ENCODE measurements around the gene GUSB. TPM values are rescaled to one million over a fixed set of nuclear protein-coding genes. Genes with fewer than 3 reads are reported as not detected.
A peak's percentile ranks its signal among the peaks of the same experiment; 100 is the strongest.

The GUSB gene
- total and polyA plus RNA-seq, 4 donors, result 45.2 to 94.7 (median 53.0) TPM

- peak overlapping the region; percentile 88 to 97 for H3K27ac ChIP-seq (ENCODE audit: low read depth in 1 of 2, low read length in 2 of 2)
- 43% methylated on average over 9 of the region's 9 CpGs for WGBS
These were observed 30.0 kb downstream of the GUSB start for GRCh38 chr7:65951837-65952578.

More at GRCh38 chr7:65951837-65952578, 30.0 kb downstream of the GUSB start:
- Histone ChIP-seq H3K9ac (ENCODE audit: low read depth in 1 of 2, low read length in 2 of 2) (peak overlapping the region in 1 of 2 donors; percentile 6), H3K27me3 (ENCODE audit: control insufficient read depth in 4 of 4, insufficient read depth in 4 of 4, low read length in 3 of 4) (no peaks in the 10 kb centered on the region), H3K4me3 (ENCODE audit: low read depth in 1 of 3, low read length in 3 of 3) (no peak overlapping the region), H3K36me3 (ENCODE audit: control insufficient read depth in 4 of 4, insufficient read depth in 3 of 4, low read depth in 1 of 4, low read length in 3 of 4) (no peaks in the 10 kb centered on the region), H3K9me3 (ENCODE audit: control insufficient read depth in 4 of 4, low read length in 3 of 4) (no peaks in the 10 kb centered on the region), H3K4me1 (ENCODE audit: control insufficient read depth in 4 of 4, insufficient read depth in 4 of 4, low read length in 3 of 4) (peaks cover 11 to 48% (median 41%) of the 10 kb centered on the region in 4 donors)
- TF ChIP-seq YY1 (IDR thresholded peaks at IDR 0.05), result peak; percentile 45
- TF ChIP-seq SP1 (IDR thresholded peaks at IDR 0.05), result peak; percentile 49
- TF ChIP-seq FOXA1 (IDR thresholded peaks at IDR 0.05), result peak; percentile 54
- TF ChIP-seq ATF3 (IDR thresholded peaks at IDR 0.05), result peak; percentile 53
- TF ChIP-seq MAX (IDR thresholded peaks at IDR 0.05), result peak; percentile 42
- TF ChIP-seq NR2F2 (IDR thresholded peaks at IDR 0.05), result no peak
- TF ChIP-seq EGR1 (IDR thresholded peaks at IDR 0.05; ENCODE audit: low read depth in 2 of 2), result no peak
- peak; percentile 39 to 62 for TF ChIP-seq RXRA (IDR thresholded peaks at IDR 0.05)
- TF ChIP-seq HNF4G (IDR thresholded peaks at IDR 0.05), result no peak
- peak; percentile 15 to 49 for TF ChIP-seq RAD21 (IDR thresholded peaks at IDR 0.05)
- TF ChIP-seq TAF1 (conservative IDR thresholded peaks at IDR 0.05), result no peak
- TF ChIP-seq GABPA (IDR thresholded peaks at IDR 0.05 in 1 of 2, conservative IDR thresholded peaks at IDR 0.05 in 1 of 2), result no peak
- no peak for TF ChIP-seq CTCF (IDR thresholded peaks at IDR 0.05; ENCODE audit: low read depth, low read length, missing input control)
- peak; percentile 51 to 60 for TF ChIP-seq JUND (IDR thresholded peaks at IDR 0.05)
- TF ChIP-seq HNF4A (conservative IDR thresholded peaks at IDR 0.05), result peak; percentile 26 to 48
- TF ChIP-seq FOXA2 (IDR thresholded peaks at IDR 0.05), result peak; percentile 76
- peak; percentile 7 for TF ChIP-seq REST (IDR thresholded peaks at IDR 0.05)
- peak; percentile 42 for TF ChIP-seq ZBTB33 (IDR thresholded peaks at IDR 0.05)
- DNase-seq (ENCODE audit: low spot score), result no peak

Data from liver (tissue), 9 donors.